Measurements from ENCODE around the gene RTN4R.

- no peak for TF ChIP-seq POLR2A (IDR thresholded peaks at IDR 0.05; ENCODE audit: low read depth, low read length)
- no peak for TF ChIP-seq POLR2AphosphoS5 (IDR thresholded peaks at IDR 0.05; ENCODE audit: low read depth, low read length)
These were observed 29.6 kb downstream of the RTN4R start for GRCh38 chr22:20238536-20238900.
